Right lobe of liver (tissue), 4 donors: ENCODE results near the gene KMT2E.

Experiments
- POLR2A ChIP-seq: fragments of 450-650 bp; IDR thresholded peaks from one replicate; pipeline ENCODE4 v1.6.1; 2017; ENCODE audit warnings: antibody characterized with exemption, mild to moderate bottlenecking
- TF ChIP-seq, protein P1 (sequence below), 4 donors: fragments of 200-600 bp in 3 of 4; fragments of 450-650 bp in 1 of 4; IDR thresholded peaks; one replicate each; pipeline versions ENCODE4 v1.5.1 to v1.8.0; 2016 to 2022; ENCODE audit warnings: antibody characterized with exemption in 4 of 4, mild to moderate bottlenecking in 2 of 4
- donor health status: DM: no; HTN: no; CAD: no.
- donor health status: DM: no; HTN: no; CAD: no.
- donor health status: DM: no; HTN: yes; CAD: no.

DNA sequence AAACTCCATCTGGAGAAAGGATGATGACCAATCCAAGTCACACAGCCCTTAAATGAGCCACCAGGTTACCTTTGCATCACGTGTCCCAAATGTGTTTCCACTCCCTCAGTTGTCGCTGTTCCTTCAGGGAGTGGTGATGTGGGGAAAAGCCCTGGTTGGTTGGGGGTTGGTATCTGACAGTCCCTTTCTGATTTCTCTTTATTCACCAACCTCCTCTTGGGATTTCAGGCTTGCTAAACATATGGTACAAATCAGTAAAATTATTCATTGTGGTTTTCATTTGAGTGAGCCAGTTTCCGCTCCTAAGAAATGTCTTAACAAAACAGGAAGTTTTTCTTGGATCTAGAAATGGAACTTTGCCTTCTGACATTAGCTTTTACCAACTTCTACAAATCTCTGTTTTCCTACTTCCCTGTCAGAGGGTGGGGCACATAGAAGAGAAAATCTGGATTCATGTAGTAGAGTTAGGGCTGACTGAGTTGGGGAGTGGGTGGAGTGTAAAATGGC lies 40.0 kb upstream of the KMT2E start:
- TF ChIP-seq, protein P1, sequence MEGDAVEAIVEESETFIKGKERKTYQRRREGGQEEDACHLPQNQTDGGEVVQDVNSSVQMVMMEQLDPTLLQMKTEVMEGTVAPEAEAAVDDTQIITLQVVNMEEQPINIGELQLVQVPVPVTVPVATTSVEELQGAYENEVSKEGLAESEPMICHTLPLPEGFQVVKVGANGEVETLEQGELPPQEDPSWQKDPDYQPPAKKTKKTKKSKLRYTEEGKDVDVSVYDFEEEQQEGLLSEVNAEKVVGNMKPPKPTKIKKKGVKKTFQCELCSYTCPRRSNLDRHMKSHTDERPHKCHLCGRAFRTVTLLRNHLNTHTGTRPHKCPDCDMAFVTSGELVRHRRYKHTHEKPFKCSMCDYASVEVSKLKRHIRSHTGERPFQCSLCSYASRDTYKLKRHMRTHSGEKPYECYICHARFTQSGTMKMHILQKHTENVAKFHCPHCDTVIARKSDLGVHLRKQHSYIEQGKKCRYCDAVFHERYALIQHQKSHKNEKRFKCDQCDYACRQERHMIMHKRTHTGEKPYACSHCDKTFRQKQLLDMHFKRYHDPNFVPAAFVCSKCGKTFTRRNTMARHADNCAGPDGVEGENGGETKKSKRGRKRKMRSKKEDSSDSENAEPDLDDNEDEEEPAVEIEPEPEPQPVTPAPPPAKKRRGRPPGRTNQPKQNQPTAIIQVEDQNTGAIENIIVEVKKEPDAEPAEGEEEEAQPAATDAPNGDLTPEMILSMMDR (IDR thresholded peaks at IDR 0.05), result no peak
- TF ChIP-seq POLR2A, result no peak
